CD14-positive monocyte (primary cell): ENCODE results near the gene NR2F2. TPM values are rescaled to one million over a fixed set of nuclear protein-coding genes. Genes with fewer than 3 reads are reported as not detected.

Source experiments
- DNase-seq, 3 donors: peaks; one replicate each; pipeline ENCODE4 v3.0.0-alpha.2; 2011 to 2022
- H2AFZ ChIP-seq: 2 replicates; pipeline ENCODE4 v1.6.0; 2012; ENCODE audit warnings: mild to moderate bottlenecking, low read depth, low read length, inconsistent platforms; ENCODE audit not compliant: insufficient read depth, poor library complexity, severe bottlenecking
- H3K27ac ChIP-seq, 2 donors: 1 replicate in 1 of 2; 2 replicates in 1 of 2; pipeline ENCODE4 v1.5.1; 2012 to 2013; ENCODE audit warnings: low read length in 2 of 2, control low read depth in 1 of 2, inconsistent platforms in 1 of 2, low read depth in 1 of 2, mild to moderate bottlenecking in 1 of 2
- H3K27me3 ChIP-seq, 2 donors: one replicate each; pipeline versions ENCODE4 v1.6.0 to v1.6.1; 2011 to 2013; ENCODE audit warnings: low read length in 2 of 2; ENCODE audit not compliant: control insufficient read depth in 2 of 2, insufficient read depth in 2 of 2
- H3K36me3 ChIP-seq, 2 donors: replicated peaks in 1 of 2; 1 replicate in 1 of 2; 2 replicates in 1 of 2; pipeline versions ENCODE4 v1.5.1 to v1.6.1; 2012 to 2013; ENCODE audit warnings: low read length in 2 of 2, control low read depth in 1 of 2, inconsistent platforms in 1 of 2, mild to moderate bottlenecking in 1 of 2; ENCODE audit not compliant: insufficient read depth in 2 of 2, control insufficient read depth in 1 of 2
- H3K4me1 ChIP-seq, 2 donors: 1 replicate in 1 of 2; 2 replicates in 1 of 2; pipeline versions ENCODE4 v1.5.1 to v1.6.1; 2012 to 2013; ENCODE audit warnings: low read length in 2 of 2, control low read depth in 1 of 2, inconsistent platforms in 1 of 2, mild to moderate bottlenecking in 1 of 2, moderate library complexity in 1 of 2; ENCODE audit not compliant: insufficient read depth in 2 of 2, control insufficient read depth in 1 of 2
- H3K4me2 ChIP-seq: replicated peaks from 2 replicates; pipeline ENCODE3; 2012; ENCODE audit warnings: low read length, moderate library complexity, mild to moderate bottlenecking; ENCODE audit not compliant: poor library complexity, severe bottlenecking; ENCODE audit errors: extremely low read depth
- H3K4me3 ChIP-seq, 3 experiments: fragments of 200-600 bp in 1 of 3; sonication (generic) in 1 of 3; replicated peaks in 1 of 3; 1 replicate in 2 of 3; 2 replicates in 1 of 3; pipeline ENCODE4 v1.5.1; 2011 to 2013; ENCODE audit warnings: low read length in 3 of 3, mild to moderate bottlenecking in 3 of 3, control low read depth in 2 of 3, low read depth in 2 of 3, inconsistent platforms in 1 of 3, moderate library complexity in 1 of 3
- H3K79me2 ChIP-seq: 2 replicates; pipeline ENCODE4 v1.6.0; 2012; ENCODE audit warnings: mild to moderate bottlenecking, control low read depth, inconsistent platforms, low read length, moderate library complexity; ENCODE audit not compliant: insufficient read depth
- H3K9ac ChIP-seq: 2 replicates; pipeline ENCODE4 v1.6.0; 2017; ENCODE audit warnings: low read length, mild to moderate bottlenecking; ENCODE audit not compliant: insufficient read depth, poor library complexity, severe bottlenecking
- H3K9me3 ChIP-seq, 2 donors: replicated peaks in 1 of 2; 1 replicate in 1 of 2; 2 replicates in 1 of 2; pipeline versions ENCODE4 v1.5.1 to v1.6.1; 2012 to 2013; ENCODE audit warnings: low read length in 2 of 2, control low read depth in 1 of 2; ENCODE audit not compliant: control insufficient read depth in 1 of 2, insufficient read depth in 1 of 2
- H4K20me1 ChIP-seq: 2 replicates; pipeline ENCODE4 v1.6.0; 2012; ENCODE audit warnings: mild to moderate bottlenecking, low read length, control low read depth, moderate library complexity; ENCODE audit not compliant: insufficient read depth
- H3K27ac Mint-ChIP-seq, 7 donors: one replicate each; pipeline ENCODE4 v1.8.0; 2020; ENCODE audit warnings: mild to moderate bottlenecking in 7 of 7, mixed read lengths in 7 of 7, moderate library complexity in 6 of 7, inconsistent platforms in 2 of 7
- H3K27me3 Mint-ChIP-seq, 3 donors: one replicate each; pipeline ENCODE4 v1.8.0; 2021 to 2022; ENCODE audit warnings: low read depth in 3 of 3, mild to moderate bottlenecking in 3 of 3, mixed read lengths in 3 of 3, moderate library complexity in 3 of 3, inconsistent platforms in 1 of 3
- H3K36me3 Mint-ChIP-seq, 2 donors: one replicate each; pipeline ENCODE4 v1.8.0; 2020; ENCODE audit warnings: mixed read lengths in 2 of 2, inconsistent platforms in 1 of 2, mild to moderate bottlenecking in 1 of 2
- H3K4me1 Mint-ChIP-seq: one replicate; pipeline ENCODE4 v1.8.0; 2020; ENCODE audit warnings: mild to moderate bottlenecking, mixed read lengths
- H3K4me3 Mint-ChIP-seq, 2 donors: one replicate each; pipeline ENCODE4 v1.8.0; 2020; ENCODE audit warnings: mild to moderate bottlenecking in 2 of 2, mixed read lengths in 2 of 2, moderate library complexity in 1 of 2
- H3K9me3 Mint-ChIP-seq, 7 donors: one replicate each; pipeline ENCODE4 v1.8.0; 2020 to 2022; ENCODE audit warnings: mixed read lengths in 7 of 7, mild to moderate bottlenecking in 6 of 7, moderate library complexity in 6 of 7, inconsistent platforms in 2 of 7
- CTCF ChIP-seq: fragments of 200-600 bp; IDR thresholded peaks from one replicate; pipeline ENCODE4 v1.8.0; 2022; ENCODE audit warnings: antibody characterized with exemption, mild to moderate bottlenecking
- whole genome bisulfite sequencing: methylation state at CpG from one replicate; pipeline ENCODE4 v1.1.5; 2013; ENCODE audit warnings: missing lambda C conversion rate; ENCODE audit not compliant: insufficient coverage; 5-methylcytosine and 5-hydroxymethylcytosine counted together
- intact Hi-C, 2 donors: fragments of 100-400 bp; cut with micrococcal nuclease; formaldehyde crosslinking; loops; one replicate each; pipeline versions ENCODE4 v1.15.0 to v1.15.1; 2023
- polyA plus RNA-seq, 3 donors: library from polyadenylated mRNA; depleted of rRNA in 1 of 3; unstranded in 2 of 3; stranded (reverse) in 1 of 3; fragments of 300-500 nt in 2 of 3; fragments of >200 nt in 1 of 3; fragmentation: Illumina TruSeq in 2 of 3; gene quantifications; 1 replicate in 2 of 3; 2 replicates in 1 of 3; pipeline ENCODE4 v1.2.3, GENCODE V29; 2012 to 2021

Gene NR2F2
- polyA plus RNA-seq, 3 donors: not detected

DNA sequence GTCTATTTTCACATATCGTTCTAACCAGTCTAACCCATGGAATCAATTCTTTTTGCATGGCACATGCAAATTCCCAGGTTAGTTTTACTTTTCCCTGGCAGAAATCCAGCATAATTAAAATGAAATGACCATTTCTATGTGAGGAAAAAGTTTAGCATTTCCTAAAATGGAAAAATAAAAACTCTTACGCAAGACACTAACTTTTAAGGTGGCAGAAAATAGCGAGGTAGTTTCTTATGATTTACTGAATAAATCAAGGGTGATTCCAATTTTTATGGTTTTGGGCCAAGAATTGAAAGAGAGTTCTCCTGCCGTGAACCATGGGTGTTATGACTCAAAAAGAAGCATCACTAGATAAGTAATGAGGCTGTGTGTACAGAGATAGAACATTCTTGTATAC lies 32.7 kb upstream of the NR2F2 start:
- no peaks in the 10 kb centered on the region for H3K79me2 ChIP-seq
- Mint-ChIP-seq H3K27me3 (no peaks in the 10 kb centered on the region), H3K9me3 (peaks cover 3 to 17% (median 11%) of the 10 kb centered on the region in 7 donors), H3K36me3 (no peaks in the 10 kb centered on the region), H3K4me3 (no peak overlapping the region), H3K4me1 (no peaks in the 10 kb centered on the region), H3K27ac (no peak overlapping the region)
- peaks cover 0 to 17% of the 10 kb centered on the region in 2 donors for H3K9me3 ChIP-seq
- DNase-seq: no peak
- intact Hi-C loops: no loop called here
- H3K9ac ChIP-seq: no peak overlapping the region
- no peak overlapping the region for H2AFZ ChIP-seq
- H3K4me2 ChIP-seq: no peak overlapping the region
- no peaks in the 10 kb centered on the region for H3K36me3 ChIP-seq
- TF ChIP-seq CTCF: no peak
- H3K4me1 ChIP-seq: no peaks in the 10 kb centered on the region
- no peak overlapping the region for H3K27ac ChIP-seq
- 86% methylated on average over 1 of the region's 4 CpGs for WGBS
- H4K20me1 ChIP-seq: no peaks in the 10 kb centered on the region
- H3K4me3 ChIP-seq: no peak overlapping the region
- H3K27me3 ChIP-seq: no peaks in the 10 kb centered on the region

DNA sequence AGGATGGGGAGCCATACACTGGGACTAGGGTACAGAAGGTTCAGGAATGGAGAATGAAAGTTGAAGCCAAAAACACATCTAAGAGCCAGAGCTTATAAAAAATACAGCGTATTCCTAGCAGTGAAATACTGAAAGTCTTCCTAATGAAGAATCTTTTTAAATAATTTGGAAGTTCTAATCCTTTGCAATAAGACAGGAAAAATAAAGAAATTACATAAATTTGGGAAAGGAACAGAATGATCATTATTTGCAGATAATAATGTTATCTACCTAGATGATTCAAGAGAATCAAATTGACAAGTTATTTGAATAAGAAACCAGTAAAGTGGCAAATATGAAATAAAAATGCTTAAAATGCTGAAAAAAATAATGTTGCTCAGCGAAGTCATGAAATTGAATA lies 32.3 kb upstream of the NR2F2 start:
- Histone ChIP-seq H3K9me3 (peaks cover 0 to 17% of the 10 kb centered on the region in 2 donors), H3K9ac (no peak overlapping the region), H3K27me3 (no peaks in the 10 kb centered on the region), H3K79me2 (no peaks in the 10 kb centered on the region), H3K4me1 (no peaks in the 10 kb centered on the region), H3K36me3 (no peaks in the 10 kb centered on the region), H4K20me1 (no peaks in the 10 kb centered on the region), H3K4me3 (no peak overlapping the region), H3K4me2 (no peak overlapping the region), H3K27ac (no peak overlapping the region), H2AFZ (no peak overlapping the region)
- no peak for DNase-seq
- 83% methylated on average over 1 of the region's 2 CpGs for WGBS
- no peak for TF ChIP-seq CTCF
- H3K27ac Mint-ChIP-seq: no peak overlapping the region
- intact Hi-C loops: no loop called here
- no peaks in the 10 kb centered on the region for H3K27me3 Mint-ChIP-seq
- H3K4me3 Mint-ChIP-seq: no peak overlapping the region
- H3K36me3 Mint-ChIP-seq: no peaks in the 10 kb centered on the region
- no peaks in the 10 kb centered on the region for H3K4me1 Mint-ChIP-seq
- H3K9me3 Mint-ChIP-seq: peaks cover 3 to 17% (median 12%) of the 10 kb centered on the region in 7 donors
